GM12874 (cell line): ENCODE results near the gene PIAS1.

Source experiments
- CTCF ChIP-seq: IDR thresholded peaks from 2 replicates; pipeline ENCODE4 v1.5.1; 2011; ENCODE audit warnings: low read depth, mild to moderate bottlenecking, control low read depth, low read length, moderate library complexity; ENCODE audit not compliant: insufficient read depth

The PIAS1 gene

GRCh38 chr15:68176601-68177000, 122.5 kb downstream of the PIAS1 start:
- no peak for TF ChIP-seq CTCF

GRCh38 chr15:68177742-68178141, 123.6 kb downstream of the PIAS1 start:
- no peak for TF ChIP-seq CTCF

- no peak for TF ChIP-seq CTCF
Observed at GRCh38 chr15:68183616-68184315, 129.7 kb downstream of the PIAS1 start.

- no peak for TF ChIP-seq CTCF
Observed at GRCh38 chr15:68184616-68185480, 130.7 kb downstream of the PIAS1 start.

- TF ChIP-seq CTCF, result no peak
Observed at GRCh38 chr15:68186671-68187397, 132.7 kb downstream of the PIAS1 start.

GRCh38 chr15:68187559-68187958, 133.4 kb downstream of the PIAS1 start:
- no peak for TF ChIP-seq CTCF

- no peak for TF ChIP-seq CTCF
Observed at GRCh38 chr15:68188647-68189046, 134.5 kb downstream of the PIAS1 start.
